HG03045 (cell line): Measurements from ENCODE around the gene CPLANE2.
"Not testable (repeated sequence)": the region's sequence is repeated elsewhere in the genome, so short reads cannot be mapped to it uniquely, and the experiment has no call there.

Experiments used
- ATAC-seq: cut with Tn5 transposase; IDR thresholded peaks from one replicate; pipeline ENCODE4 v1.9.1; 2021; ENCODE audit warnings: mild to moderate bottlenecking, moderate library complexity; ENCODE audit not compliant: unreplicated experiment

CPLANE2 gene

GRCh38 chr1:16236511-16237342 is at the start of gene CPLANE2:
Gene CPLANE2 (minus strand): TSS chr1:16237183. CDS start chr1:16236742, 441 bp downstream.
- ATAC-seq, result peak; percentile 79

GRCh38 chr1:16286122-16286521 is 49.1 kb upstream of the CPLANE2 start:
- no peak for ATAC-seq

GRCh38 chr1:16281765-16282164 is 44.8 kb upstream of the CPLANE2 start:
- ATAC-seq, result no peak

GRCh38 chr1:16279186-16279585 is 42.2 kb upstream of the CPLANE2 start:
- no peak for ATAC-seq

GRCh38 chr1:16276302-16277030 is 39.5 kb upstream of the CPLANE2 start:
- ATAC-seq, result no peak

GRCh38 chr1:16275591-16275990 is 38.6 kb upstream of the CPLANE2 start:
- ATAC-seq, result no peak

GRCh38 chr1:16267690-16268180 is 30.8 kb upstream of the CPLANE2 start:
- ATAC-seq, result no peak

GRCh38 chr1:16266411-16267118 is 29.6 kb upstream of the CPLANE2 start:
- ATAC-seq, result no peak

GRCh38 chr1:16262067-16262466 is 25.1 kb upstream of the CPLANE2 start:
- no peak for ATAC-seq

- no peak for ATAC-seq
These were observed 23.8 kb upstream of the CPLANE2 start for GRCh38 chr1:16260814-16261213.

GRCh38 chr1:16258591-16259135 is 21.7 kb upstream of the CPLANE2 start:
- ATAC-seq, result no peak

GRCh38 chr1:16257968-16258367 is 21.0 kb upstream of the CPLANE2 start:
- ATAC-seq, result no peak

GRCh38 chr1:16257556-16257955 is 20.6 kb upstream of the CPLANE2 start:
- ATAC-seq, result not testable (repeated sequence)

- ATAC-seq, result no peak
These were observed 19.5 kb upstream of the CPLANE2 start for GRCh38 chr1:16256478-16256877.

- no peak for ATAC-seq
These were observed 17.4 kb upstream of the CPLANE2 start for GRCh38 chr1:16254263-16254928.

GRCh38 chr1:16253332-16253922 is 16.4 kb upstream of the CPLANE2 start:
- ATAC-seq, result no peak

- ATAC-seq, result no peak
These were observed 15.9 kb upstream of the CPLANE2 start for GRCh38 chr1:16252912-16253311.

- ATAC-seq, result no peak
These were observed 14.4 kb upstream of the CPLANE2 start for GRCh38 chr1:16251381-16251780.

- no peak for ATAC-seq
These were observed 13.7 kb upstream of the CPLANE2 start for GRCh38 chr1:16250524-16251251.
